Left ventricle myocardium inferior (tissue), 1 donor: ENCODE results near the gene ITPA. TPM values are rescaled to one million over a fixed set of nuclear protein-coding genes. Genes with fewer than 3 reads are reported as not detected.
"Not testable (repeated sequence)": the region's sequence is repeated elsewhere in the genome, so short reads cannot be mapped to it uniquely, and the experiment has no call there.

ENCODE experiments used
- DNase-seq: peaks from one replicate; pipeline ENCODE4 v3.0.0-alpha.2; 2020
- H3K27ac ChIP-seq: fragments of 200-600 bp; replicated peaks from 2 replicates; pipeline ENCODE4 v1.8.0; 2021
- H3K27me3 ChIP-seq: fragments of 200-600 bp; 2 replicates; pipeline ENCODE4 v1.8.0; 2021; ENCODE audit warnings: low read depth
- H3K36me3 ChIP-seq: fragments of 200-600 bp; 2 replicates; pipeline ENCODE4 v1.8.0; 2021
- H3K4me1 ChIP-seq: fragments of 200-600 bp; 2 replicates; pipeline ENCODE4 v1.8.0; 2021
- H3K4me3 ChIP-seq: fragments of 200-600 bp; 2 replicates; pipeline ENCODE4 v1.8.0; 2021; ENCODE audit warnings: mild to moderate bottlenecking, moderate library complexity
- H3K9me3 ChIP-seq: fragments of 200-600 bp; replicated peaks from 2 replicates; pipeline ENCODE4 v1.8.0; 2021
- intact Hi-C: fragments of 100-400 bp; cut with micrococcal nuclease; formaldehyde crosslinking; loops from one replicate; pipeline ENCODE4 v1.11.0; 2022
- total RNA-seq: library from RNA; stranded (reverse); fragmentation: NEBNext Ultra II Directional; extraction: Animal tissue kit (Norgen Biotek cat#: 25700); gene quantifications from one replicate; pipeline ENCODE4 v1.2.1, GENCODE V29; 2021
- TF ChIP-seq, protein P1 (sequence below): fragments of 200-600 bp; IDR thresholded peaks from 2 replicates; pipeline ENCODE4 v1.8.0; 2021; ENCODE audit warnings: antibody characterized with exemption, mild to moderate bottlenecking, borderline replicate concordance
- donor health status: DM: no; HTN: yes; CAD: no; lungs with severe emphysema.

The ITPA gene
- total RNA-seq, 1 donor from 2014 or later = 17.2 TPM

DNA sequence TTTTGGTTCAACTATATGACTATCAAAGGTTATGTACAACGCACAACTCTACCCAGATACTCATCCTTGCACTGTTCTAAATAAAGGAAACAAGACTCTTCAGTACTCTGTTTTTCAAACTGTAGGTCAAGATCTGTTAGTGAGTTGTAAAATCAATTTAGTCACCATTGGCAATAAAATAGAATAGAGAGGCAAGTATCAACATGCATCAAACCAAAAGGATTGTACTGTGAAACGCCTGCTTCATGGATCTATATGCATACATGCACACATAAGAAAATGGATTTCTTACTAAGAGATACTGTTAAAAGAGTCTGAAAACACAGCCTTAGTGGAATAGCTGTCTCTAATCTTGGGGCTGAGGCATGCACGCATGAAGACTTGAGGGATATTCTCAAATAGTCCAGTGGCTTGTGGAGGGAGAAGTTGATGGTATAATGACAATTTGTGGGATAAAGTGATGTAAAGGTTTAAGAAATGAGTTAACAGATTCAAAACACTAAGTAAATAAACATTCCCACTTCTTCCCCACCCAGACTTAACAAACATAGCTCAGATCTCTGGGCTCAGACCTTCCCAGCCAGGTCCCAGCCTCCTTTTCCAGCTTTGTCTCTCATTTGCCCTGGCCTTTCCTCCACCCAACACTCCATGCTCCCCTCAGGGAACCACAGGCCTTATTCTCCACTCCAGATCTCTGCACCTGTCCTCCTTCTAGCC lies 25.2 kb upstream of the ITPA start:
- intact Hi-C loops = no loop called here
- Histone ChIP-seq H3K36me3 (peaks cover 5% of the 10 kb centered on the region), H3K27ac (no peak overlapping the region), H3K9me3 (no peaks in the 10 kb centered on the region), H3K4me3 (no peak overlapping the region), H3K27me3 (no peaks in the 10 kb centered on the region), H3K4me1 (peaks cover under 1% of the 10 kb centered on the region)
- no peak for DNase-seq
- TF ChIP-seq, protein P1, sequence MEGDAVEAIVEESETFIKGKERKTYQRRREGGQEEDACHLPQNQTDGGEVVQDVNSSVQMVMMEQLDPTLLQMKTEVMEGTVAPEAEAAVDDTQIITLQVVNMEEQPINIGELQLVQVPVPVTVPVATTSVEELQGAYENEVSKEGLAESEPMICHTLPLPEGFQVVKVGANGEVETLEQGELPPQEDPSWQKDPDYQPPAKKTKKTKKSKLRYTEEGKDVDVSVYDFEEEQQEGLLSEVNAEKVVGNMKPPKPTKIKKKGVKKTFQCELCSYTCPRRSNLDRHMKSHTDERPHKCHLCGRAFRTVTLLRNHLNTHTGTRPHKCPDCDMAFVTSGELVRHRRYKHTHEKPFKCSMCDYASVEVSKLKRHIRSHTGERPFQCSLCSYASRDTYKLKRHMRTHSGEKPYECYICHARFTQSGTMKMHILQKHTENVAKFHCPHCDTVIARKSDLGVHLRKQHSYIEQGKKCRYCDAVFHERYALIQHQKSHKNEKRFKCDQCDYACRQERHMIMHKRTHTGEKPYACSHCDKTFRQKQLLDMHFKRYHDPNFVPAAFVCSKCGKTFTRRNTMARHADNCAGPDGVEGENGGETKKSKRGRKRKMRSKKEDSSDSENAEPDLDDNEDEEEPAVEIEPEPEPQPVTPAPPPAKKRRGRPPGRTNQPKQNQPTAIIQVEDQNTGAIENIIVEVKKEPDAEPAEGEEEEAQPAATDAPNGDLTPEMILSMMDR = no peak

DNA sequence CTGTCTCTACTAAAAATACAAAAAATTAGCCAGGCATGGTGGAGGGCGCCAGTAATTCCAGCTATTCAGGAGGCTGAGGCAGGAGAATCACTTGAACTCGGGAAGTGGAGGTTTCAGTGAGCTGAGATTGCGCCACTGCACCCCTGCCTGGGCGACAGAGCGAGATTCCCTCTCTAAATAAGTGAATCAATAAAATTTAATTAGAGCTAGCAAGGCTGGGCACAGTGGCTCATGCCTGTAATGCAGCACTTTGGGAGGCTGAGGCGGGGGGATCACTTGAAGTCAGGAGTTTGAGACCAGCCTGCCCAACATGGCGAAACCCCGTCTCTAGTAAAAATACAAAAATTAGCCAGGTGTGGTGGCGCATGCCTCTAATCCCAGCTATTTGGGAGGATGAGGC lies 21.4 kb upstream of the ITPA start:
- H3K27me3 ChIP-seq, DNase-seq, H3K9me3 ChIP-seq, H3K4me1 ChIP-seq, H3K4me3 ChIP-seq, intact Hi-C loops, H3K27ac ChIP-seq: not testable (repeated sequence)
- peaks cover 34% of the 10 kb centered on the region for H3K36me3 ChIP-seq

- no peak for DNase-seq
- TF ChIP-seq, protein P1 = no peak
- Histone ChIP-seq H3K4me3 (no peak overlapping the region), H3K4me1 (peaks cover 6% of the 10 kb centered on the region), H3K9me3 (no peaks in the 10 kb centered on the region), H3K27ac (peak overlapping the region; percentile 5), H3K27me3 (no peaks in the 10 kb centered on the region), H3K36me3 (peaks cover 45% of the 10 kb centered on the region)
- intact Hi-C loops = no loop called here
These were observed 20.4 kb upstream of the ITPA start for GRCh38 chr20:3188823-3189413.

- Histone ChIP-seq H3K27ac (peak overlapping the region; percentile 5), H3K36me3 (peaks cover 52% of the 10 kb centered on the region), H3K4me3 (no peak overlapping the region), H3K9me3 (no peaks in the 10 kb centered on the region), H3K27me3 (no peaks in the 10 kb centered on the region), H3K4me1 (peaks cover 6% of the 10 kb centered on the region)
- intact Hi-C loops = no loop called here
- TF ChIP-seq, protein P1 = no peak
- DNase-seq = no peak
These were observed 19.7 kb upstream of the ITPA start for GRCh38 chr20:3189561-3190131.

DNA sequence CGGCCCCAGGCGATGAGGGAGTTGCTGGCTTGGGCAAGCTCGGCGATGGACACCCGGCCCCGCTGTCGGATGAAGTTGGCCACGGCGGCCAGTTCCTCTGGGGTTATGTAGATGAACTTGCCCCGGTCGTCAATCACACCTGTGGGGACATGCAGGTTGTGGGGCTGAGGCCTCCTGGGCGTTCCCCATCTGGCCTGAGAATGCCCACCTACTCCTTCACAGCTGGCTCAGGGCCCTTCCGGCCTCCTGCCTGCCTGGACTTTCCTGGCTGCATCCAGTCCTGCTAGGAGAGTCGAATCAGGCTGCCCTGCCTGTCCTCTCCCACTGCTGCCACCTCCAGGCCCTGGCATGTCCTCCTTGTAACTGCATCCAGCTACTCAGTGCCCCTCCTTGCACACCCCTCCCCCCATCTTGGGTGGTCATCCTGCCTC lies 18.6 kb upstream of the ITPA start:
- H3K4me3 ChIP-seq = no peak overlapping the region
- H3K27me3 ChIP-seq = no peaks in the 10 kb centered on the region
- TF ChIP-seq, protein P1 = no peak
- H3K27ac ChIP-seq = no peak overlapping the region
- peaks cover 63% of the 10 kb centered on the region for H3K36me3 ChIP-seq
- intact Hi-C loops = no loop called here
- no peak for DNase-seq
- no peaks in the 10 kb centered on the region for H3K9me3 ChIP-seq
- peaks cover 6% of the 10 kb centered on the region for H3K4me1 ChIP-seq
